PC-3 (cell line): Measurements from ENCODE around the gene C1orf105. TPM values are rescaled to one million over a fixed set of nuclear protein-coding genes. Genes with fewer than 3 reads are reported as not detected.

Experiments
- ATAC-seq: fragments of 200-7000 bp; cut with Tn5 transposase; 2 replicates; pipeline ENCODE4 v1.9.1; 2020; ENCODE audit warnings: mild to moderate bottlenecking, moderate library complexity
- BruUV-seq: library from RNA; stranded (reverse); fragments of 400-500 nt; replicated peaks from 2 replicates; lab custom pipeline; 2021; lab: Mats Ljungman, UMichigan
- CTCF ChIA-PET: fragments of 300-600 bp; sonication (Branson Sonifier 250); formaldehyde crosslinking; loops from one replicate; lab custom pipeline; 2022; ENCODE audit warnings: antibody characterized with exemption; lab: Charles Lee
- POLR2A ChIA-PET: fragments of 300-600 bp; sonication (Branson Sonifier 250); formaldehyde crosslinking; loops from one replicate; lab custom pipeline; 2022; ENCODE audit warnings: antibody characterized with exemption; ENCODE audit not compliant: unreplicated experiment; lab: Charles Lee
- DNase-seq: peaks from one replicate; pipeline ENCODE4 v3.0.0-alpha.2; 2015
- H2AFZ ChIP-seq: fragments of 300-600 bp; sonication (generic); 2 replicates; pipeline ENCODE4 v1.6.0; 2016; ENCODE audit warnings: antibody characterized with exemption, low read length
- H3F3A ChIP-seq: fragments of 300-600 bp; sonication (generic); one replicate; pipeline ENCODE4 v1.6.0; 2017; ENCODE audit warnings: antibody characterized with exemption, low read length, control low read depth, mild to moderate bottlenecking; ENCODE audit not compliant: unreplicated experiment
- H3K27ac ChIP-seq: fragments of 300-600 bp; sonication (generic); 2 replicates; pipeline ENCODE4 v1.5.1; 2016; ENCODE audit warnings: mild to moderate bottlenecking, low read length
- H3K27me3 ChIP-seq: fragments of 300-600 bp; sonication (generic); 2 replicates; pipeline ENCODE4 v1.6.1; 2016; ENCODE audit warnings: low read length, mixed read lengths
- H3K36me3 ChIP-seq: fragments of 300-600 bp; sonication (generic); 2 replicates; pipeline ENCODE4 v1.6.1; 2016; ENCODE audit warnings: low read depth, mixed run types, low read length, mixed read lengths
- H3K4me1 ChIP-seq: fragments of 300-600 bp; sonication (generic); 2 replicates; pipeline ENCODE4 v1.5.1; 2016; ENCODE audit warnings: low read length; ENCODE audit not compliant: insufficient read depth
- H3K4me2 ChIP-seq: fragments of 300-600 bp; sonication (generic); 2 replicates; pipeline ENCODE4 v1.6.0; 2016; ENCODE audit warnings: low read length
- H3K4me3 ChIP-seq: fragments of 300-600 bp; sonication (generic); 2 replicates; pipeline ENCODE4 v1.5.1; 2016; ENCODE audit warnings: mild to moderate bottlenecking, low read length, mixed read lengths
- H3K79me2 ChIP-seq: fragments of 300-600 bp; sonication (generic); 2 replicates; pipeline ENCODE4 v1.6.1; 2017; ENCODE audit warnings: low read length, mixed read lengths
- H3K9ac ChIP-seq: fragments of 300-600 bp; sonication (generic); 2 replicates; pipeline ENCODE4 v1.6.0; 2016; ENCODE audit warnings: mild to moderate bottlenecking, low read length
- H3K9me2 ChIP-seq: fragments of 300-600 bp; sonication (generic); replicated peaks from 2 replicates; pipeline ENCODE4 v1.6.1; 2016; ENCODE audit warnings: mixed run types, low read length, mixed read lengths
- H3K9me3 ChIP-seq: fragments of 300-600 bp; sonication (generic); 2 replicates; pipeline ENCODE4 v1.6.1; 2016; ENCODE audit warnings: low read length, mixed read lengths
- H4K20me1 ChIP-seq: fragments of 300-600 bp; sonication (generic); 2 replicates; pipeline ENCODE4 v1.6.1; 2016; ENCODE audit warnings: low read length, mixed read lengths
- EZH2 ChIP-seq: fragments of 300-600 bp; sonication (generic); IDR thresholded peaks from one replicate; pipeline ENCODE4 v1.6.1; 2017; ENCODE audit warnings: antibody characterized with exemption, mild to moderate bottlenecking, low read length; ENCODE audit not compliant: unreplicated experiment
- EZH2phosphoT487 ChIP-seq: fragments of 300-600 bp; sonication (generic); IDR thresholded peaks from 2 replicates; pipeline ENCODE4 v1.6.1; 2018; ENCODE audit warnings: mild to moderate bottlenecking, antibody characterized with exemption, low read length, borderline replicate concordance
- intact Hi-C: fragments of 100-400 bp; cut with micrococcal nuclease; formaldehyde crosslinking; loops from 2 replicates; pipeline ENCODE4 v1.9.0; 2023
- total RNA-seq: library from RNA; depleted of rRNA; stranded (reverse); fragments of >200 nt; gene quantifications from 2 replicates; pipeline ENCODE4 v1.2.3, GENCODE V29; 2014
- TF ChIP-seq, protein P1 (sequence below): fragments of 300-600 bp; sonication (generic); conservative IDR thresholded peaks from 2 replicates; pipeline ENCODE4 v1.5.1; 2017; ENCODE audit warnings: antibody characterized with exemption, low read depth, mild to moderate bottlenecking, low read length

The C1orf105 gene
- total RNA-seq, 1 experiment from 2014 or later: not detected

DNA sequence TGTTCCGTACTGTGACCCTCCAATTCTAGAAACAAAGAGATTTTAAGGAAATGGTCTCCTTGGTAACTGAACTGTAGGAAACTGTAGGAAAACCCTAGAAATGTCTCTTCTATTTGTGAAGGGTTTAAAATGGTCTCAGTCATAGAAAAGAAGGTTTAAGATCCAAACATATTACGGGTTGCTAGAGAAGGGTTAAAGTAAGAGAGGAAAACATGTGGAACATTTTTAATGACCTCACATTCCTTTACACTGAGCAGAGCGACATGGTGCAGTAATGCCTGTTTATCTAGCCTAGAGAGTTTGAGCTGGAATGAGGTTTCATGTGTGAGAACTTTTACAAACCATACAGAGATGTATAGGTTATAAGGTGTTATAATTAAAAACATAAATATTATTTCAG, 36.9 kb upstream of the C1orf105 start:
- Histone ChIP-seq H3K4me3 (no peak overlapping the region), H3K4me1 (no peaks in the 10 kb centered on the region), H3K9me2 (0 out of 2 replicates have a peak, but pooled peaks cover 3% of the 10 kb centered on the region), H3F3A (no peaks in the 10 kb centered on the region), H3K27me3 (no peaks in the 10 kb centered on the region), H3K27ac (no peak overlapping the region), H3K79me2 (no peaks in the 10 kb centered on the region), H3K4me2 (no peak overlapping the region), H3K9me3 (no peaks in the 10 kb centered on the region), H3K9ac (no peak overlapping the region), H4K20me1 (no peaks in the 10 kb centered on the region), H2AFZ (no peak overlapping the region), H3K36me3 (no peaks in the 10 kb centered on the region)
- DNase-seq: no peak
- intact Hi-C loops: no loop called here
- no TSS peak for BruUV-seq
- ATAC-seq: peak; percentile 18; the same call in 1 of the 2 replicates
- CTCF ChIA-PET: no interaction called here
- TF ChIP-seq EZH2phosphoT487 (no peak), EZH2 (no peak)
- TF ChIP-seq, protein P1, sequence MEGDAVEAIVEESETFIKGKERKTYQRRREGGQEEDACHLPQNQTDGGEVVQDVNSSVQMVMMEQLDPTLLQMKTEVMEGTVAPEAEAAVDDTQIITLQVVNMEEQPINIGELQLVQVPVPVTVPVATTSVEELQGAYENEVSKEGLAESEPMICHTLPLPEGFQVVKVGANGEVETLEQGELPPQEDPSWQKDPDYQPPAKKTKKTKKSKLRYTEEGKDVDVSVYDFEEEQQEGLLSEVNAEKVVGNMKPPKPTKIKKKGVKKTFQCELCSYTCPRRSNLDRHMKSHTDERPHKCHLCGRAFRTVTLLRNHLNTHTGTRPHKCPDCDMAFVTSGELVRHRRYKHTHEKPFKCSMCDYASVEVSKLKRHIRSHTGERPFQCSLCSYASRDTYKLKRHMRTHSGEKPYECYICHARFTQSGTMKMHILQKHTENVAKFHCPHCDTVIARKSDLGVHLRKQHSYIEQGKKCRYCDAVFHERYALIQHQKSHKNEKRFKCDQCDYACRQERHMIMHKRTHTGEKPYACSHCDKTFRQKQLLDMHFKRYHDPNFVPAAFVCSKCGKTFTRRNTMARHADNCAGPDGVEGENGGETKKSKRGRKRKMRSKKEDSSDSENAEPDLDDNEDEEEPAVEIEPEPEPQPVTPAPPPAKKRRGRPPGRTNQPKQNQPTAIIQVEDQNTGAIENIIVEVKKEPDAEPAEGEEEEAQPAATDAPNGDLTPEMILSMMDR: no peak
- POLR2A ChIA-PET: no interaction called here

DNA sequence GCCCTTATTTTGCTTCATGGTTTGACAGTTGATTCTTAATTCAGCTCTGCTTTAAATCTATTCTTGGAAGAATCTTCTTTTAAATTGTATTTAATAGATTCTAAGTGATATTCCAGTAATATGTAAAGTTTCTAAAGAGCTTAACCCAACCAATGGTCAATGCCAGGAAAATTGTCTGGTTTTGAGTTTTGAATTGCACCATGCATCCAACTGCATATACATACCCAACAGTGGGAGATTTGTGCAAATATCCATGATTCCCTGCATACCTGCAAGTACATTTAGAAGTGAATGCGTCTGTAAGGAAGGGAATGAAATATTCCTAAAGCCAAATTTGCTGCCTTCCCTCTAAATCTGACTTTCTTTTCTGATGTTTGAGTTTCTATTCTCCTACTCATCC, 35.8 kb upstream of the C1orf105 start:
- Histone ChIP-seq H3K79me2 (no peaks in the 10 kb centered on the region), H3K4me2 (no peak overlapping the region), H2AFZ (no peak overlapping the region), H3K36me3 (no peaks in the 10 kb centered on the region), H3K9me3 (no peaks in the 10 kb centered on the region), H3K27me3 (no peaks in the 10 kb centered on the region), H3K27ac (no peak overlapping the region), H3F3A (no peaks in the 10 kb centered on the region), H3K9me2 (no peaks in the 10 kb centered on the region), H3K9ac (no peak overlapping the region), H3K4me3 (no peak overlapping the region), H4K20me1 (no peaks in the 10 kb centered on the region), H3K4me1 (no peaks in the 10 kb centered on the region)
- no TSS peak for BruUV-seq
- ATAC-seq (no peak), DNase-seq (no peak)
- intact Hi-C loops: no loop called here
- CTCF ChIA-PET: no interaction called here
- no peak for TF ChIP-seq EZH2phosphoT487
- TF ChIP-seq EZH2: no peak
- TF ChIP-seq, protein P1: no peak
- POLR2A ChIA-PET: interaction anchor here (0.5 kb wide), 1 partner anchor 62 kb away, joined by 5 read pairs; no protein-coding TSS in a partner anchor

DNA sequence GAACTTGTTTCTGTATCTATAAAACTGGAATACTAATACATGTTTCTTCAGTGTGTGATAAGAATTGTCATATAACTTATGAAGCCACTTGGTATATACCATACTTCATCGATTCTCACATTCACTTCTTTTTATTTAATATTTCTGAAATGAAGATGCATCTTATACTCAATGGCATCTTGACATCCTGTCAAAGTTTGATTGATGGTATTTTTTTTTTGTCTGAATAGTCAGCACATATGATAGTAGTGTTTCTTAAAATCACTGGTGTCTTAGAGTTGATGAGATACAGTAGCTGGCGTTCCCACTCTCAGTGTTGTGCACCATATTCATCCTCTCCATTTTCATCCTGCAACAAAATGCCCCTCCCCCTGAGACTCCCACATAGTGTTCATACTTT, 34.4 kb upstream of the C1orf105 start:
- Histone ChIP-seq H3K4me1 (no peaks in the 10 kb centered on the region), H4K20me1 (no peaks in the 10 kb centered on the region), H3K9me3 (no peaks in the 10 kb centered on the region), H3K9ac (no peak overlapping the region), H3K27me3 (no peaks in the 10 kb centered on the region), H3K79me2 (no peaks in the 10 kb centered on the region), H3K36me3 (no peaks in the 10 kb centered on the region), H3K4me2 (no peak overlapping the region), H3K27ac (no peak overlapping the region), H2AFZ (no peak overlapping the region), H3K9me2 (no peaks in the 10 kb centered on the region), H3K4me3 (no peak overlapping the region), H3F3A (no peaks in the 10 kb centered on the region)
- POLR2A ChIA-PET: no interaction called here
- TF ChIP-seq EZH2phosphoT487: no peak
- CTCF ChIA-PET: no interaction called here
- DNase-seq (no peak), ATAC-seq (no peak)
- intact Hi-C loops: no loop called here
- BruUV-seq: no TSS peak
